ENCODE results near the gene DCAF8.

Gene DCAF8

GRCh38 chr1:160168609-160169369 is 93.6 kb downstream of the DCAF8 start:
- no peak for TF ChIP-seq CTCF (IDR thresholded peaks at IDR 0.05; ENCODE audit: extremely low read depth, missing control alignments)
- DNase-seq (ENCODE audit: low spot score) = no peak

DNA sequence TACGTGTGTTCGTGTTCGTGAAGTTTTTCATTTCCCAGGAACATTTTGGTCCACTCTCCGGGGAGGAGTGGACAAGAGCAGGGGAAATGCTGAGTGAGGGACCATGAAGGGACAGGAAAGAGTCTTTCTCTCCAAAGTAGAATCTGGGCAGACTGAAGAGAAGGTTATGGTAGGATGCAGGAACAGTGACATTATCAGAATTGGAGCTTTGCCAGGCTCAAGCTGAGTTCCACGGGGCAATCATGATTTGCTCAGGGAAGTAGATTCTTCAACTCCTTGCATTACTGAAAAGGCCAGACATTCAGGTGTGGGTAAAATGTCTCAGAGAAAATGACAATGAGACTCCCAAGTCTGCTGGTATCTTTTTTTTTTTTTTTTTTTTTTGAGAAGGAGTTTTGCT is 94.3 kb downstream of the DCAF8 start:
- TF ChIP-seq CTCF (IDR thresholded peaks at IDR 0.05; ENCODE audit: extremely low read depth, missing control alignments) = no peak

DNA sequence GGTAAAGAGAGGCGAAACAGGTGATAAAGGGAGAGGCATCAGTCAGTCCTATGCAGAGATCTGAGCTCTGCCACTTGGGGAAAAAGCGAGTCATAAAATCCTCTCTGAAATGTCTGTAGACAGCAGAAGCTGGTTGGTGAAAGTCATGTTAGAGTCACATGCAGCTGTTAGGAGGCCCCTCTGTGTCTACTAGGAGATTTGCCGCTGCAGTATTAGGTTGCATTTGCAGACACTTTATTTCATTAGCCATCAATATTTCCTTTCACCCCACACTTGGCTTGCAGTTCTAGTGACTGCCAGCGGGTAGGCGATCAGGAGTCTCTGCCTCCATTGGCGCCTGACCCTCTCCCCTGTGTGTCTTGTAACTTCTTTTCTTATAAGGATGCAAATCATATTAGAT is 94.8 kb downstream of the DCAF8 start:
- no peak for TF ChIP-seq CTCF (IDR thresholded peaks at IDR 0.05; ENCODE audit: extremely low read depth, missing control alignments)
- no peak for DNase-seq (ENCODE audit: low spot score)

More for the DNA sequence above, 94.3 kb downstream of the DCAF8 start:
- DNase-seq (ENCODE audit: low spot score) = no peak

- no peak for TF ChIP-seq CTCF (IDR thresholded peaks at IDR 0.05; ENCODE audit: extremely low read depth, missing control alignments)
- no peak for DNase-seq (ENCODE audit: low spot score)
Observed at GRCh38 chr1:160167056-160167455, 95.3 kb downstream of the DCAF8 start.

DNA sequence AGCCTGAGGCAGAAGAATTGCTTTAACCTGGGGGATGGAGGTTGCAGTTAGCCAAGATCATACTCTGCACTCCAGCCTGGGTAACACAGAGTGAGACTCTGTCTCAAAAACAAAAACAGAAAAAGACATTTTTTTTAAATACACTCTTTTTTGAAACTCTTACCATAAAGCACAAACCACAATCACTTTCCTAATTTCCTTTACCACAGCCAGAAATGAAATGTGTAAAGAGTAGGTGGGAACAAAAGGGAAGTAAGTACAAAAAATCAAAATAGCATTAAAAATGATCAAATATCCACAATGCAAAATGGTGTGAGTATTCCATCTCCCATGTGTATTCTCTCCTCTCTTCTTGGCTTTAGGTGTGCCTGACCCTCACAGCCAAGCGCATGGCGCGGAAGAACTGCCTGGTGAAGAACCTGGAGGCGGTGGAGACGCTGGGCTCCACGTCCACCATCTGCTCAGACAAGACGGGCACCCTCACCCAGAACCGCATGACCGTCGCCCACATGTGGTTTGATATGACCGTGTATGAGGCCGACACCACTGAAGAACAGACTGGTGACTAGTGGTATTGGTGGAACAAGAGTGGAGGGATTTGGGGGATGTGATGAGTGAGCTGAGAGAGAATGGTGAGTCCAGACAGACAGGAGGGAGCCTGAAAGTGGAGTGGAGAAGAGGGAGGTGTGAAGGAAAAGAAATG is 96.0 kb downstream of the DCAF8 start:
- no peak for TF ChIP-seq CTCF (IDR thresholded peaks at IDR 0.05; ENCODE audit: extremely low read depth, missing control alignments)
- DNase-seq (ENCODE audit: low spot score) = no peak
